Measurements from ENCODE around the gene NEIL1.
"Not testable (repeated sequence)": the region's sequence is repeated elsewhere in the genome, so short reads cannot be mapped to it uniquely, and the experiment has no call there.

NEIL1 gene

DNA sequence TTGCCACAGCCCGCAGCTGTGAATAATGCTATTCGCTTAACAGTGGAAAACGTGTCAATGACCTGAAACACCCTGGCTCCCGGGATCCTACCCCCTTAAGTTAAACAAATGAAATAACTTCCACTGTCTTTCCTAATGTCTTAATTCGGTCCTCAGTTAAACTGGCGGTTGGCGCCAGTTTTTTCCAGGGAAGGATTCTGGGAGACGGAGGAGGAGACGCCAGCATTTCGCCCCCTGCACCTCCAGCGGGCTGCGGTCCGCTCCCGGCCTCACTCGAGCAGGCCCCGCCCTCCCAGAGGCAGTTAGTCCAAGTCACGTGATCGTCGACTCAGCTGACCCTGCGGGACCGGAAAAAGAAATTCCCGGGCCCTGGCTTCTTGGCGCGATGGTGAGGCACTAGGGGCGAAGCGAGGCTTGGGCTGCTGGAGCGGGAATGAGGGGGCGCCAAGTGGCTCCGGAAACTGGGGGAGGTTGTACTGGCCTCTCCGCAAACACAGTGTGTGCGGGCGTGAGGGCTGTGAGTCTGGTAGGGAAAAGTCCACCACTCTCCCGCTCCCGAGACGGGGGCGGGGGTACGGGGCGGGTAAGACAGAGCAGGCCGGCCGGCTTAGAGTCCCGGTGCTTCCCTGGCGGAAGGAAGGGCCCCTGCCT, 11.0 kb upstream of the NEIL1 start, which contains the start of gene COMMD4:
Gene COMMD4, plus strand, starts transcription at position 359 of the 651 bp plus-strand sequence. Its CDS starts 27 bp downstream, at position 386.
- H3K4me3 ChIP-seq (ENCODE audit: low read length) = peak within 1 kb of the TSS; percentile 95
- no peaks in the 10 kb centered on the region for H3K9me3 ChIP-seq (ENCODE audit: control insufficient read depth, low read length)
- DNase-seq (ENCODE audit: low read depth) = peak; percentile 98
- no peaks in the 10 kb centered on the region for H3K27me3 ChIP-seq (replicated peaks; ENCODE audit: control insufficient read depth, insufficient read depth, low read length)
- H3K4me1 ChIP-seq (ENCODE audit: control insufficient read depth, insufficient read depth, low read length) = peaks cover 11% of the 10 kb centered on the region
- peak within 1 kb of the TSS; percentile 87 for H3K9ac ChIP-seq (ENCODE audit: low read length)
- peaks cover 17% of the 10 kb centered on the region for H3K36me3 ChIP-seq (ENCODE audit: control insufficient read depth, insufficient read depth, low read length, severe bottlenecking)

DNA sequence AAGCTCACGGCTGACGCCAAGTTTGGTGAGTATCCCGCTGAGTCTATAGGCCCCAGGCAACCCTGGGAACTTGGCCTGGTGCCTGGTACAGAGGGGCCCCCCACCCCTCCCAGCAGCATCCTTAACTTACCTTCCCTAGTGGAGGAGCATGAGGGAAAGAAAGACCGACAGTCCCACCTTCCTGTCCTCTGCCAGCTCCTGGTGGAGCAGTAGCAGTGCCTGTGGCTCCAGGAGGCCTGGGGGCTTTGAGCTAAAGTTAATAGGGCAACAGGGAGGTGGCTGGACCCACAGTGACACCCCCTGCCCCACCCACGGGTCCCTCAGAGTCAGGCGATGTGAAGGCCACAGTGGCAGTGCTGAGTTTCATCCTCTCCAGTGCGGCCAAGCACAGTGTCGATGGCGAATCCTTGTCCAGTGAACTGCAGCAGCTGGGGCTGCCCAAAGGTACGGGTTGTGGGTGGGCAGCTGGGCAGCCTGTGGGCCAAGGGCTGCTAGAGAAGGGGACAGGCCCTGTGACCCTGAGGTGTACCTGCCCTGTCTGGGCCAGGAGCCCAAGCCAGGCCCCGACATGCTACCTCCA, 8.1 kb upstream of the NEIL1 start:
- Histone ChIP-seq H3K4me1 (ENCODE audit: control insufficient read depth, insufficient read depth, low read length) (peaks cover 11% of the 10 kb centered on the region), H3K36me3 (ENCODE audit: control insufficient read depth, insufficient read depth, low read length, severe bottlenecking) (peaks cover 25% of the 10 kb centered on the region), H3K27me3 (replicated peaks; ENCODE audit: control insufficient read depth, insufficient read depth, low read length) (no peaks in the 10 kb centered on the region), H3K9me3 (ENCODE audit: control insufficient read depth, low read length) (no peaks in the 10 kb centered on the region), H3K9ac (ENCODE audit: low read length) (no peak overlapping the region), H3K4me3 (ENCODE audit: low read length) (no peak overlapping the region)
- no peak for DNase-seq (ENCODE audit: low read depth)

DNA sequence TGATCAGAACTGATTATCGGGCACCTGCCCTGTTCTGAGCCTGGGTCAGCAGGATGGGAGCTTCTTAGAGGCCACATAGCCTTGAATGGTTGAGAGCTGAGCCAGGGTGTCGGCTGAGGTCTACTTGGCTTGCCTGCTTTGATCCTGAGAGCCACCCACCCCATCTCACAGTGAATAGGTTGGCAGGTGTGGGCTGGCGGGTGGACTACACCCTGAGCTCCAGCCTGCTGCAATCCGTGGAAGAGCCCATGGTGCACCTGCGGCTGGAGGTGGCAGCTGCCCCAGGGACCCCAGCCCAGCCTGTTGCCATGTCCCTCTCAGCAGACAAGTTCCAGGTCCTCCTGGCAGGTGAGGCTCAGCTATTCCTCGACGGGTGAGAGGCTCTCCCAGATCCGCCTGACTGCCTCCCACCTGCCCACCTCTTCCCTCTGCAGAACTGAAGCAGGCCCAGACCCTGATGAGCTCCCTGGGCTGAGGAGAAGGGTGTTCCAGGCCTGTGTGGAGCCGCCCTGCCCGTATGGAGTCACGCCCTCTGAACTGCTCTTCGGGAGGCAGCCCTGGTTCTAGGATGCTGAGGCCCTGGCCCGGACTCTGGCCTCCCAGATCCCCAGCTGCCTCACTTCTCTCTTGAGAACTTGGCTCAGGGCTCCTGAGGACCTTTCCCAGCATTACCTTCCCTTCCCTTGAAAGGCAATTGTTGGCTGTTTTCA, 7.2 kb upstream of the NEIL1 start:
- Histone ChIP-seq H3K4me1 (ENCODE audit: control insufficient read depth, insufficient read depth, low read length) (peaks cover 11% of the 10 kb centered on the region), H3K9ac (ENCODE audit: low read length) (no peak overlapping the region), H3K4me3 (ENCODE audit: low read length) (no peak overlapping the region), H3K27me3 (replicated peaks; ENCODE audit: control insufficient read depth, insufficient read depth, low read length) (no peaks in the 10 kb centered on the region), H3K36me3 (ENCODE audit: control insufficient read depth, insufficient read depth, low read length, severe bottlenecking) (peaks cover 25% of the 10 kb centered on the region), H3K9me3 (ENCODE audit: control insufficient read depth, low read length) (no peaks in the 10 kb centered on the region)
- DNase-seq (ENCODE audit: low read depth) = no peak

DNA sequence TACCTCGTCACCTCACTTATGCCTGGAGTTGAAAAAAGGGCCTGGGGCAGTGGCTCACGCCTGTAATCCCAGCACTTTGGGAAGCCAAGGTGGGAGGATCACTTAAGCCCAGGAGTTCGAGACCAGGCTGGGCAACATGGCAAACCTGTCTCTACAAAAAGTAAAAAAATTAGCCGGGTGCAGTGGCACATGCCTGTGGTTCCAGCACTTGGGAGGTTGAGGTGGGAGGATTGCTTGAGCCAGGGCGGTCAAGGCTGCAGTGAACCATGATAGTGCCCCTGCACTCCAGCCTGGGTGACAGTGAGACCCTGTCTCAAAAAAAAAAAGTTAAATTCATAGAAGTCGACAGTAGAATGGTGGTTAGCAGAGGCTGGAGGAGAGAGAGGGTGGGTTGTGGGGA, 4.6 kb upstream of the NEIL1 start:
- DNase-seq (ENCODE audit: low read depth) = no peak
- Histone ChIP-seq H3K9ac (ENCODE audit: low read length) (no peak overlapping the region), H3K9me3 (ENCODE audit: control insufficient read depth, low read length) (no peaks in the 10 kb centered on the region), H3K4me3 (ENCODE audit: low read length) (no peak overlapping the region), H3K27me3 (replicated peaks; ENCODE audit: control insufficient read depth, insufficient read depth, low read length) (no peaks in the 10 kb centered on the region), H3K36me3 (ENCODE audit: control insufficient read depth, insufficient read depth, low read length, severe bottlenecking) (peaks cover 25% of the 10 kb centered on the region), H3K4me1 (ENCODE audit: control insufficient read depth, insufficient read depth, low read length) (no peaks in the 10 kb centered on the region)

DNA sequence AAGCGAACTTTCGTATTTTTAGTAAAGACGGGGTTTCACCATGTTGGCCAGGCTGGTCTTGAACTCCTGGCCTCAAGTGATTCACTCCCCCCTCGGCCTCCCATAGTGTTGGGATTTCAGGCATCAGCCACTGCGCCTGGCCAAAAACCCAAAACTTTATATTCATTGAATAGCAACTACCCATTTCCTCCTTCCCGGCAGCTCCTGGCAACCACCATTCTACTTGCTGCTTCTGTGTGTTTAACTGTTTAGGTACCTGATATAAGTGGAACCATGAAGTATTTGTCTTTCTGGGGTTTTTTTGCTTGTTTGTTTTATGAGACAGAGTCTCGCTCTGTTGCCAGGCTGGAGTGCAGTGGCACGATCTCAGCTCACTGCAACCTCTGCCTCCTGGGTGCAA, 2.9 kb upstream of the NEIL1 start:
- H3K27me3 ChIP-seq (replicated peaks; ENCODE audit: control insufficient read depth, insufficient read depth, low read length); DNase-seq (ENCODE audit: low read depth); H3K4me1 ChIP-seq (ENCODE audit: control insufficient read depth, insufficient read depth, low read length); H3K9ac ChIP-seq (ENCODE audit: low read length); H3K9me3 ChIP-seq (ENCODE audit: control insufficient read depth, low read length); H3K4me3 ChIP-seq (ENCODE audit: low read length): not testable (repeated sequence)
- H3K36me3 ChIP-seq (ENCODE audit: control insufficient read depth, insufficient read depth, low read length, severe bottlenecking) = peaks cover 25% of the 10 kb centered on the region

DNA sequence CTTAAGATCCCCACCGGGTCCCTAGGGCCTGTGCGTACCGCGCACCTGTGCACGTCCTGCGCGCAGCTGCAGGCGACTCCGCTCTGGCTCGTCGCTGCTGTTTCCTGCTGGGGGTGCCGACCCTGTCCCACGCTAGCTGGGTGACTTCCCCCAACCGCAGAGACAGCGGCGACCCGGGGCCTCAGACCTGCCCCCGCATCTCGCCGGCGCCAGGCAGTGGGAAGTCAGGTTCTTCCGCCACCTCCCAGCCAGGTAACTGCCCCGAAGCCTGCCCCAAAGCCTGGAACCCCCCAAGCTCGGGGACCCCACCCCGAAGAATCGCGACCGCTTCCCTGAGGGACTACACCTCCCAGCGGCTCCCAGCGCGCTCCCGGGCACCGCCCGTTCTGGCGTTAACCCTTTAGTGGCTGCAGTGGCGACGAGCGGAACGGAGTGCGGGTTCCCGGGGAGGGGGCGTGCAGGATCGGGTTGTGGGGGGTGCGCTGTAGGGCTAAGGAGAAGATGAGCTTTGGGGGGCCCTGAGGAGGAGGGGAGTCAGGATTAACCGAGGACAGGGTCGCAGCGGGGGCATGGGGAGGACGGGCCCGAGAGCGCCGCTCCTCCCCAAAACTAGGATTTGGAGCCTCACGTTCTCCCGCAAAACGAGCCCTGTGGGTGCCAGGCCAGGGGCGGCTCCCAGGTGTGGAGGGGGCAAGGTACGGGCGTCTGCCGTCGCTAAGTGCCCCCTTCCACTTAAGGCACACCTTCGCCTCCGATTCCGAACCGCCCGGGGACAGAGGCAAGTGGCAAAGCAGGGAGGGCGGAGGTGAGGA, 589 bp downstream of the NEIL1 start:
- no peaks in the 10 kb centered on the region for H3K27me3 ChIP-seq (replicated peaks; ENCODE audit: control insufficient read depth, insufficient read depth, low read length)
- peak; percentile 64 for DNase-seq (ENCODE audit: low read depth)
- peak overlapping the region; percentile 93 for H3K9ac ChIP-seq (ENCODE audit: low read length)
- H3K4me3 ChIP-seq (ENCODE audit: low read length) = peak overlapping the region; percentile 88
- no peaks in the 10 kb centered on the region for H3K9me3 ChIP-seq (ENCODE audit: control insufficient read depth, low read length)
- peaks cover 10% of the 10 kb centered on the region for H3K4me1 ChIP-seq (ENCODE audit: control insufficient read depth, insufficient read depth, low read length)
- H3K36me3 ChIP-seq (ENCODE audit: control insufficient read depth, insufficient read depth, low read length, severe bottlenecking) = no peaks in the 10 kb centered on the region

DNA sequence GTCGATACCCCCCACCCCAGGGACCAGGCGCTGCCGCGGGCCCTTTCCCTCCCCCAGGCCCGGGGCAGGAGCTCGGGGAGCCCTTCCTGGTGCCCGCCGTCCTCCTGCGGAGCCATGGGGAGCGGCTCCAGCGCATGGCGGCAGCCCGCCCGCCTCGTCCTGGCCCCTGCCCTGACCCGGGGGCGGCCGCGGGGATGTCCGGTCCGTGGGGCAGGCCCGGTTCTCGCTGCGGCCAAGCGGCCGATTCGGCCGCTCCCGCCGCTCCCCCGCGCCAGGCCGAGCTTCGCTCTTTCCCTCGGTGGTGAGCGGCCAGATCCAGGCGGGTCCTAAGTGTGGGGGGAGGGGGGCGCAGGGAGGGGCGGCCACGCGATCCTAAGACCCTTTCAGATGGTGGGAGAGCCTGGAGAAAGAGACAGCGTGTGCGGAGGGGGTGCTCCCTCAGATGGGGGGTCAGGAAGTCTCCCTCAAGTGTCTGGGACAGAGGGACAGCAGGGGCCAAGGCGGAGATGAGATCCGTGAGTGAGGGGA, 1.3 kb downstream of the NEIL1 start:
- H3K4me1 ChIP-seq (ENCODE audit: control insufficient read depth, insufficient read depth, low read length) = peaks cover 10% of the 10 kb centered on the region
- peak; percentile 46 for DNase-seq (ENCODE audit: low read depth)
- H3K27me3 ChIP-seq (replicated peaks; ENCODE audit: control insufficient read depth, insufficient read depth, low read length) = no peaks in the 10 kb centered on the region
- no peaks in the 10 kb centered on the region for H3K36me3 ChIP-seq (ENCODE audit: control insufficient read depth, insufficient read depth, low read length, severe bottlenecking)
- H3K4me3 ChIP-seq (ENCODE audit: low read length) = peak overlapping the region; percentile 88
- peak overlapping the region; percentile 93 for H3K9ac ChIP-seq (ENCODE audit: low read length)
- no peaks in the 10 kb centered on the region for H3K9me3 ChIP-seq (ENCODE audit: control insufficient read depth, low read length)

DNA sequence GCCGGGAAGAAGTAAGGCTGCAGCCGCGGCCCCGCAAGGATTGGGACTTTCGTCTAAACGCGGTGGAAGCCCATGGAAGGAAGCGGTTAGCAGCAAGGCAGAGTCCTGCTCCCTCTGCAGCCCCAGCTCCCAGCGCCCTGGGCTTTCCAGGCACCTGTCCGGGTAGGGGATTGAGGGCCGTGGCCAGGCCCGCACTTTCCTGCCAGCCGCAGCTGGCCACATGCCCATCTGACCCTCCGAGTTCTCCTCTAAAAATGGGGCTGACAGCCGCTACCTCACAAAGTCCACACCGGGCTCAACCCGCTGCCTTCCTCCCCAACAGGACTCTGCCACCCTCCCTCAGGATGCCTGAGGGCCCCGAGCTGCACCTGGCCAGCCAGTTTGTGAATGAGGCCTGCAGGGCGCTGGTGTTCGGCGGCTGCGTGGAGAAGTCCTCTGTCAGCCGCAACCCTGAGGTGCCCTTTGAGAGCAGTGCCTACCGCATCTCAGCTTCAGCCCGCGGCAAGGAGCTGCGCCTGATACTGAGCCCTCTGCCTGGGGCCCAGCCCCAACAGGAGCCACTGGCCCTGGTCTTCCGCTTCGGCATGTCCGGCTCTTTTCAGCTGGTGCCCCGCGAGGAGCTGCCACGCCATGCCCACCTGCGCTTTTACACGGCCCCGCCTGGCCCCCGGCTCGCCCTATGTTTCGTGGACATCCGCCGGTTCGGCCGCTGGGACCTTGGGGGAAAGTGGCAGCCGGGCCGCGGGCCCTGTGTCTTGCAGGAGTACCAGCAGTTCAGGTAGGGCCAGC, 1.9 kb downstream of the NEIL1 start:
- DNase-seq (ENCODE audit: low read depth) = peak; percentile 21
- Histone ChIP-seq H3K27me3 (replicated peaks; ENCODE audit: control insufficient read depth, insufficient read depth, low read length) (no peaks in the 10 kb centered on the region), H3K4me1 (ENCODE audit: control insufficient read depth, insufficient read depth, low read length) (peaks cover 10% of the 10 kb centered on the region), H3K9me3 (ENCODE audit: control insufficient read depth, low read length) (no peaks in the 10 kb centered on the region), H3K4me3 (ENCODE audit: low read length) (peak overlapping the region; percentile 88), H3K9ac (ENCODE audit: low read length) (peak overlapping the region; percentile 93), H3K36me3 (ENCODE audit: control insufficient read depth, insufficient read depth, low read length, severe bottlenecking) (no peaks in the 10 kb centered on the region)

DNA sequence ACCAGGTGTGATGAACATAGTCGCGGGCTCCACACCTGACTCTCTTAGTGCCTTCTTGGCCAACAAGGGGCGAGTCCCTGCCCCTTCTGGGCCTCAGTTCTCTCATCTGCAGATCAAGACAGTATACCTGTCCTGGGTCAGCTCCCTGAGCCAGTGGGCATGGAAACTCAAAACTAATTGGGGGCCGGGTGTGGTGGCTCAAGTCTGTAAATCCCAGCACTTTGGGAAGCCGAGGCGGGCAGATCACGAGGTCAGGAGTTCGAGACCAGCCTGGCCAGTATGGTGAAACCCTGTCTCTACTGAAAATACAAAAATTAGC, 2.5 kb downstream of the NEIL1 start:
- peaks cover 10% of the 10 kb centered on the region for H3K4me1 ChIP-seq (ENCODE audit: control insufficient read depth, insufficient read depth, low read length)
- H3K9ac ChIP-seq (ENCODE audit: low read length); H3K27me3 ChIP-seq (replicated peaks; ENCODE audit: control insufficient read depth, insufficient read depth, low read length); H3K36me3 ChIP-seq (ENCODE audit: control insufficient read depth, insufficient read depth, low read length, severe bottlenecking); H3K9me3 ChIP-seq (ENCODE audit: control insufficient read depth, low read length); H3K4me3 ChIP-seq (ENCODE audit: low read length); DNase-seq (ENCODE audit: low read depth): not testable (repeated sequence)

DNA sequence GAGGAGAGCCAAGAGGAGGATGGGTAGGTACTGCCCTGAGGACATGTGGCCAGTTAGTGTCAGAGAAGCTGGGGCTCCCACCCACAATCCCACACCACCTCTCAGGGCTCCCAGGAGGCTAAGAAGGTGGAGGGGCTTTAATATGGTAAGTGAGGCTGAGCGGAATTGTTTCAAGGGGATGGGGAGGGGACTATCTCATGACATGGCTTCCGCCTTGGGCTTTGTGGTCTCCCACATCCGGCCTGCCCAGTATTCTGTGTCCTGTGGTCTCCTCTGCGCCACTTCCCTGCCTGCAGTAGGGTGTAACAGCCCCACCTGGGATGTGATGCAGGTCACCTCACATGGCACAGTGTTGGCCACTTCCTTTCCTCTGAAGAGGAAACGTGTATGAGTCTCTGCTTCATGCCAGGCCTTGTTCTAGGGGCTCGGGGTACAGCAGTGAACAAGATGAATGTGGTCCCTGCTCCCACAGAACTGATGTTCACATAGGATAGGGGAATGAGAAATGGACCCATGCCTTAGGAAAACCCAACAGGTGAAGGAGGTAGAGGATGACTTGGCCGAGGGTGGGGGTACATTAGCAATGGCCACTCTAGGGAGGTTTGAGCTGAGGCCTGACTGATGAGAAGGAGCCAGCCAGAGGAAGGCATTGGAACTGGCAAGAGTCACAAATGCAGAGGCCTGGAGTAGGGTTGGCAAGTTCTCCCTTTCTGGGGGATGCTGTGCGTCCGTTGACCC, 3.2 kb downstream of the NEIL1 start:
- Histone ChIP-seq H3K9me3 (ENCODE audit: control insufficient read depth, low read length) (no peaks in the 10 kb centered on the region), H3K9ac (ENCODE audit: low read length) (no peak overlapping the region), H3K4me1 (ENCODE audit: control insufficient read depth, insufficient read depth, low read length) (peaks cover 10% of the 10 kb centered on the region), H3K27me3 (replicated peaks; ENCODE audit: control insufficient read depth, insufficient read depth, low read length) (no peaks in the 10 kb centered on the region), H3K4me3 (ENCODE audit: low read length) (no peak overlapping the region), H3K36me3 (ENCODE audit: control insufficient read depth, insufficient read depth, low read length, severe bottlenecking) (peaks cover 4% of the 10 kb centered on the region)
- DNase-seq (ENCODE audit: low read depth) = no peak
